HepG2 (cell line): ENCODE measurements around the gene CDHR3. TPM values are rescaled to one million over a fixed set of nuclear protein-coding genes. Genes with fewer than 3 reads are reported as not detected.

Experiments used
- ATAC-seq: fragments of 200-7000 bp; cut with Tn5 transposase; 3 replicates; pipeline ENCODE4 v1.9.1; 2020; ENCODE audit warnings: mild to moderate bottlenecking, moderate library complexity
- BruUV-seq: library from RNA; stranded (reverse); fragments of 400-500 nt; replicated peaks from 2 replicates; lab custom pipeline; 2021; lab: Mats Ljungman, UMichigan
- CTCF ChIA-PET: fragments of 300-600 bp; formaldehyde crosslinking; extraction: SDS; loops from one replicate; lab custom pipeline; 2021; ENCODE audit warnings: low total read pairs, inconsistent platforms, low intra/inter-chr PET ratio; lab: Yijun Ruan, JAX
- POLR2A ChIA-PET: fragments of 350-600 bp; sonication (Branson Sonifier 250); formaldehyde crosslinking; loops from one replicate; lab custom pipeline; 2020; ENCODE audit warnings: antibody characterized with exemption, inconsistent platforms; lab: Yijun Ruan, JAX
- DNase-seq: peaks from one replicate; pipeline ENCODE4 v3.0.0-alpha.2; 2015; ENCODE audit warnings: low spot score
- FAIRE-seq: peaks from 3 replicates; lab custom pipeline; 2011; peaks lifted over from hg19 to GRCh38; lab: Jason Lieb, UNC
- H2AFZ ChIP-seq: one replicate; pipeline ENCODE4 v1.6.1; 2011; ENCODE audit warnings: low read length, inconsistent platforms
- H3K27ac ChIP-seq: fragments of 300-600 bp; 3 replicates; pipeline ENCODE4 v1.8.0; 2011; ENCODE audit warnings: mixed run types, mild to moderate bottlenecking, mixed read lengths, low read length, inconsistent platforms; ENCODE audit not compliant: insufficient read depth; ENCODE audit errors: extremely low read length
- H3K27me3 ChIP-seq, 2 experiments: fragments of 200-600 bp in 1 of 2; 2 replicates in 1 of 2; 3 replicates in 1 of 2; pipeline versions ENCODE4 v1.6.0 to v1.8.0; 2011; ENCODE audit warnings: low read length in 2 of 2, mild to moderate bottlenecking in 2 of 2, moderate library complexity in 2 of 2, inconsistent platforms in 1 of 2; ENCODE audit not compliant: insufficient read depth in 2 of 2, control insufficient read depth in 1 of 2
- H3K36me3 ChIP-seq, 2 experiments: fragments of 200-600 bp in 1 of 2; replicated peaks in 1 of 2; 2 replicates in 1 of 2; 3 replicates in 1 of 2; pipeline versions ENCODE4 v1.5.1 to v1.8.0; 2011; ENCODE audit warnings: low read length in 2 of 2, inconsistent platforms in 1 of 2; ENCODE audit not compliant: insufficient read depth in 2 of 2, control insufficient read depth in 1 of 2
- H3K4me1 ChIP-seq: 2 replicates; pipeline ENCODE4 v1.5.1; 2012; ENCODE audit warnings: low read length, inconsistent platforms; ENCODE audit not compliant: insufficient read depth
- H3K4me2 ChIP-seq: 2 replicates; pipeline ENCODE4 v1.6.0; 2011; ENCODE audit warnings: low read depth, low read length, inconsistent platforms
- H3K4me3 ChIP-seq, 3 experiments: fragments of 200-600 bp in 1 of 3; sonication (generic), shearing (Covaris generic) in 1 of 3; replicated peaks in 1 of 3; 2 replicates each; pipeline ENCODE4 v1.5.1; 2011 to 2016; ENCODE audit warnings: low read length in 3 of 3, inconsistent platforms in 2 of 3, low read depth in 2 of 3, mild to moderate bottlenecking in 2 of 3, control low read depth in 1 of 3, mixed read lengths in 1 of 3; ENCODE audit not compliant: insufficient read depth in 1 of 3
- H3K79me2 ChIP-seq: one replicate; pipeline ENCODE4 v1.6.1; 2011; ENCODE audit warnings: low read length, inconsistent platforms; ENCODE audit not compliant: insufficient read depth
- H3K9ac ChIP-seq: 2 replicates; pipeline ENCODE4 v1.6.0; 2011; ENCODE audit warnings: mild to moderate bottlenecking, low read depth, low read length, inconsistent platforms; ENCODE audit not compliant: insufficient read depth
- H3K9me3 ChIP-seq: 2 replicates; pipeline ENCODE4 v1.5.1; 2012; ENCODE audit warnings: mild to moderate bottlenecking, low read length
- H4K20me1 ChIP-seq: 2 replicates; pipeline ENCODE4 v1.6.0; 2011; ENCODE audit warnings: inconsistent platforms, mild to moderate bottlenecking, low read length, moderate library complexity; ENCODE audit not compliant: insufficient read depth
- PHF21A ChIP-seq: sonication (generic); formaldehyde crosslinking; IDR thresholded peaks from 2 replicates; pipeline ENCODE4 v1.5.0; 2020; ENCODE audit warnings: mild to moderate bottlenecking, missing genetic modification reagents
- RBAK ChIP-seq: sonication (generic); formaldehyde crosslinking; IDR thresholded peaks from 2 replicates; pipeline ENCODE4 v1.5.1; 2020; ENCODE audit warnings: mild to moderate bottlenecking, missing genetic modification reagents
- TEF ChIP-seq: sonication (generic); formaldehyde crosslinking; IDR thresholded peaks from 2 replicates; pipeline ENCODE4 v1.5.0; 2020; ENCODE audit warnings: missing genetic modification reagents
- ZNF704 ChIP-seq: sonication (generic); formaldehyde crosslinking; IDR thresholded peaks from 2 replicates; pipeline ENCODE4 v1.8.1; 2023; ENCODE audit warnings: mild to moderate bottlenecking, inconsistent platforms, moderate library complexity, missing genetic modification reagents, borderline replicate concordance
- ZSCAN22 ChIP-seq: sonication (generic); formaldehyde crosslinking; IDR thresholded peaks from 2 replicates; pipeline ENCODE4 v1.4.0; 2020; ENCODE audit warnings: mild to moderate bottlenecking, missing genetic modification reagents
- WGBS: methylation state at CpG from one replicate; pipeline ENCODE4 v1.1.6; 2017; ENCODE audit warnings: low lambda C conversion rate; 5-methylcytosine and 5-hydroxymethylcytosine counted together
- in situ Hi-C: cut with HindIII; loops from 2 replicates; pipeline ENCODE4 v1.10.0; 2017; ENCODE audit warnings: low pct_unique_long_range_greater_than_20kb; ENCODE audit not compliant: extremely low pct_ligation_motif_present
- intact Hi-C: fragments of 100-400 bp; cut with micrococcal nuclease; formaldehyde crosslinking; loops from one replicate; pipeline ENCODE4 v1.10.0; 2022; ENCODE audit not compliant: unreplicated experiment
- polyA plus RNA-seq, 8 experiments: library from polyadenylated mRNA; depleted of rRNA in 3 of 8; stranded (reverse) in 7 of 8; unstranded in 1 of 8; fragments of >200 nt; fragmentation: Illumina TruSeq in 4 of 8; extraction: Trizol in 4 of 8; gene quantifications; 2 replicates each; pipeline versions ENCODE4 v1.2.1 to v1.2.3, GENCODE V29; 2011 to 2016; ENCODE audit warnings: low read depth in 4 of 8, missing spikeins in 1 of 8, mixed read lengths in 1 of 8; ENCODE audit not compliant: insufficient read depth in 1 of 8
- total RNA-seq, 5 experiments: library from RNA; depleted of rRNA; stranded (reverse); fragments of >200 nt; fragmentation: Illumina TruSeq; extraction: Trizol; gene quantifications; 2 replicates each; pipeline ENCODE4 v1.2.3, GENCODE V29; 2016; ENCODE audit warnings: low read depth in 1 of 5

CDHR3 gene
- total and polyA plus RNA-seq, 2 of the 13 experiments (the other 11 are each of a cell fraction or from before 2014, with no cell fraction given): 6.5 to 11.8 TPM

GRCh38 chr7:106059556-106059955 lies 96.5 kb downstream of the CDHR3 start:
- no peak for TF ChIP-seq PHF21A (CRISPR knock-in tag)
- TF ChIP-seq TEF (CRISPR knock-in tag): no peak
- TF ChIP-seq, all 625 proteins: peak for 0
- Histone ChIP-seq H4K20me1 (no peaks in the 10 kb centered on the region), H3K79me2 (no peaks in the 10 kb centered on the region), H3K27ac (no peak overlapping the region), H2AFZ (no peak overlapping the region), H3K9ac (no peak overlapping the region), H3K4me2 (no peak overlapping the region), H3K9me3 (no peaks in the 10 kb centered on the region), H3K4me3 (no peak overlapping the region), H3K27me3 (peaks cover 3 to 15% of the 10 kb centered on the region in 2 experiments; a peak in 3 of 5 replicates), H3K36me3 (no peaks in the 10 kb centered on the region), H3K4me1 (peaks cover 59% of the 10 kb centered on the region)
- POLR2A ChIA-PET: no interaction called here
- WGBS: 0% methylated on average over 1 of the region's 2 CpGs
- BruUV-seq: no TSS peak
- no peak for FAIRE-seq
- ATAC-seq: no peak
- in situ Hi-C loops (loop anchor here (5.0 kb wide), 1 partner anchor 93 kb away; no protein-coding TSS in a partner anchor), intact Hi-C loops (loop anchor here (10.0 kb wide), 1 partner anchor 405 kb away; no protein-coding TSS in a partner anchor)
- DNase-seq: no peak
- CTCF ChIA-PET: interaction anchor here (4.5 kb wide), 1 partner anchor 93 kb away, joined by 94 read pairs; no protein-coding TSS in a partner anchor

GRCh38 chr7:106060394-106060920 lies 97.4 kb downstream of the CDHR3 start:
- Histone ChIP-seq H3K4me2 (no peak overlapping the region; the same call in 1 of the 2 replicates), H3K4me3 (no peak overlapping the region), H3K27me3 (peaks cover 3 to 12% of the 10 kb centered on the region in 2 experiments; a peak in 3 of 5 replicates), H3K9me3 (no peaks in the 10 kb centered on the region)
- FAIRE-seq (no peak), DNase-seq (no peak)
- in situ Hi-C loops: no loop called here
- TF ChIP-seq ZNF704 (CRISPR knock-in tag) (no peak), RBAK (CRISPR knock-in tag) (peak; percentile 87), ZSCAN22 (CRISPR knock-in tag) (no peak)
- TF ChIP-seq, all 625 proteins: peak for 1
- no peak overlapping the region for H2AFZ ChIP-seq
- peaks cover 68% of the 10 kb centered on the region for H3K4me1 ChIP-seq
- H4K20me1 ChIP-seq: no peaks in the 10 kb centered on the region
- CTCF ChIA-PET: interaction anchor here (4.5 kb wide), 1 partner anchor 93 kb away, joined by 94 read pairs; no protein-coding TSS in a partner anchor
- POLR2A ChIA-PET: no interaction called here
- H3K36me3 ChIP-seq: no peaks in the 10 kb centered on the region
- H3K9ac ChIP-seq: no peak overlapping the region
- WGBS: 54% methylated on average over 7 of the region's 7 CpGs
- intact Hi-C loops: no loop called here
- BruUV-seq: no TSS peak
- no peaks in the 10 kb centered on the region for H3K79me2 ChIP-seq
- no peak for ATAC-seq
- no peak overlapping the region for H3K27ac ChIP-seq
